Measurements from ENCODE around the gene AP4B1. TPM values are rescaled to one million over a fixed set of nuclear protein-coding genes. Genes with fewer than 3 reads are reported as not detected.
"Not testable (repeated sequence)": the region's sequence is repeated elsewhere in the genome, so short reads cannot be mapped to it uniquely, and the experiment has no call there.

The AP4B1 gene
- polyA plus RNA-seq, 1 donor = 51.2 TPM

DNA sequence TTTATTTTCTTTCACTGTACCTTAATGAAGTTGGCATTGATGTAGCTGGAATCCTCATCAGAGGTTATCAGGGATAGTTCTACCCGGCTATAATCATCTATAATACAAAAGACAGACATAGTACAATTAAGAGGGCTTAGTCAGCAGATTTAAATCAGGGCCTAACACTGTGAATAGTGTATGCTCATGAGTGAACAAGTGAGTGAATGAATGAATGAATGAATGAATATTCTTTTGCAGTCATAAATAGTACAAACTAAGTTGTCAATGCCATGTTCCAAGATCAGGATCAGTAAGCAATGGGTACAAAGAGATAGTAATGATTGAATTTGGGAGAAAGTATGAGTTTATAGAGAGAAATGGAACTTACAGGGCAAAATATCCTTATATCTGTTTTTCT lies 45.6 kb downstream of the AP4B1 start:
- no peak for DNase-seq

DNA sequence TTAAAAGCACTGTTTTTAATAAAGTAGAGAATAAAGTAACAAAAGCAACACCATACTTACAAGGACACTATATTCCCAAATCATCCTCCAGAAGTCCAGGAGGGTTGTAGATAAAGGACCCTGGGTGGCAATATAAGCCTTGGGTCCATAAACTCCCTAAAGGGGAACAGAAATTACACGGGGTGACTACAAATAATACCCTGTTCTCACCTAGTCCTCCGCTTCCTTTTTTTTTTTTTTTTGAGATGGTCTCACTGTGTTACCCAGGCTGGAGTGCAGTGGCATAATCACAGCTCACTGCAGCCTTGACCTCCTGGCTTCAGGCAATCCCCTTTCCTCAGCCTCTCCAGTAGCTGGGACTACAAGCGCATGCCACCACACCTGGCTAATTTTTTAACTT lies 46.2 kb downstream of the AP4B1 start:
- DNase-seq = no peak

DNA sequence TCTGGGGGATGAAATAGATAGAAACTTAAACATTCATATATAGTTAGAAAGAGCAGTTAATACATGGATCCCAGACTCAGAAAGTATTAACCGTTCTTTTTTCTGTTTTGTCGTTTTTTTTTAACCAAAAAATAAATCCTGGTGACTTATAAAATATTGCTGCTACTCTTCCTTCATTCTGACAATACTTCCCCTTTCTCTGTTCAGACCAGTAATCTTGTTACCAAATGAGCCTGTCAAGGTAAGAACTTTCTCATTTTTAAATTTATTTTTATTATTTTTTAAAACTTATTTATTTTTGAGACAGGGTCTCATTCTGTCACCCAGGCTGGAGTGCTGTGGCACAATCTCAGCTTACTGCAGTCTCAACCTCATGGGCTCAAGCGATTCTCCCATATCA lies 46.8 kb downstream of the AP4B1 start:
- no peak for DNase-seq

DNA sequence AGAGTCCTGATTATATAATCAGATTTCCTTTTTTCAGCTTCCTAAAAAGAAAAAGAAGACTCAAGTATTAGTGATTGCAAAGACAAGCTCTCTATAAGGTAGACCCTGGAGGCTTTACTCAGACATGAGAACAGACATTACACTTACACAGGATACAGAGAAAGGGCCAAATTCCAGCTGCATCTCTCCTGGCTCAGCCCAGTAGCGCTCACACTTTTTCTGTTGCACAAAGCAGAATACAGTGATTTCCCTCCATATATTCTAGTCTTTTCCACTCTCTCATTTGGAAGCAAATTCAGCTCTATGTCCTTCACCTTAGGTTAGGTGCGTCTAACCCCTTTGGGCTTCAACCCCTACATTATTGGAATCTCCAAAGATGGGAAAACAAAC lies 48.2 kb downstream of the AP4B1 start:
- no peak for DNase-seq

DNA sequence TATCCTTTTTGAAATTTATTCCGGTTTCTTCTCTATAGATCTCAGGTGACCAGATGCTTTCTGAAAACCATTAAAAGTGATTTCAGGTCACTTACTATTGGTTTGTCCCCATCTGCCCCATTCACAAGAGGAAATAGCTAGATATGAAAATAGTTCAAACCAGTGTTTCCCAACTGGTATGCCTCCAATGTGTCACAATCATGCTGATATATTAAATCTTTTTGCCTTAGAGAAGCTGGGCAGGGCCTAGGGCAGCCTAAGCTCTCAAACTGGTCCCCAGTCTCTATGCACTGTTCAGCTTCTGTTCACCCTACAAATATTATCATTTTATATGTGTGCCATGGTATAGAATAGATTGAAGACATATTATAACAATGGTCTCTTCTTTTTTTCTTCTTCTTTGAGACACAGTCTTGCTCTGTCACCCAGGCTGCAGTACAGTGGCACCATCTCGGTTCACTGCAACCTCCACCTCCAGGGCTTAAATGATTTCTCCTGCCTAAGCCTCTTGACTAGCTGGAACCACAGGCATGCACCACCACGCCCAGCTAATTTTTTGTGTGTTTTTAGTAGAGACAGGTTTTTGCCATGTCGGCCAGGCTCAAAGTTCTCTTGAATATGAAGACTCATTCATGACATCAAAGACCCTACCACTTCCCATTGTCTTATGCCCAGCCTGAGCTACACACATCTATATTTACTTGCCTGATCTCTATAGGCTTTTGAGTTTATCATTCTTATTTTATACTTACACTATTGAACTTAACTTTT lies 48.8 kb downstream of the AP4B1 start:
- DNase-seq = no peak

DNA sequence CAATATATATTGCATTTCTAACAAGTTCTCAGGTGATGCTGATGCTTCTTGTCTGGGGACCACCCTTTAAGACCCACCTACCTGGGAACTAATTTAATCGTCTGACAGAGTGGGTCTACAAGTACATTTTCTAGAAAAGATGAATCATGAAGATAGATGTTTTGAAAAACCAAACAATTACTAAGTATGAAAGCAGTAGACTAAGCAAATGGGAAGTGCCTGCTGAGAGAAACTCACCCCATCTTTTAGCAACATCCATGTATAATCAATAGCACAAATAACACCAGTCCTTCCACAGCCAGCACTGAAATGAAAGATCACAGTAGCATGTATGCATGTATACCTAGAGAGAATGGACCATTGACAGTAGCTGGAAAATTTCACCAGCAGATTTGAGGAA lies 50.4 kb downstream of the AP4B1 start:
- DNase-seq = no peak

DNA sequence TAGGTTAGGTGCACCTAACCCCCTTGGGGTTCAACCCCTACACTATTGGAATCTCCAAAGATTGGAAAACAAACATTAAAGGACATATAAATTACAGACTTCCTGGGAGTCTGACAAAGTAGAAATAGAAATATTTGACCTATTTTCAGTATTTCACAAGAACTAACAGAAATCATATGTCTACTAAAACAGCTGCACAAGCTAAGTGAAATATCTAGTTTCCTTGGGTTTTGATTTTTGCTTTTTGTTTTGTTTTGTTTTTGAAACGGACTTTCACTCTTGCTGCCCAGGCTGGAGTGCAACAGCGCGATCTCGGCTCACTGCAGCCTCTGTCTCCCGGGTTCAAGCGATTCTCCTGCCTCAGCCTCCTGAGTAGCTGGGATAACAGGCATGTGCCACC lies 51.9 kb downstream of the AP4B1 start:
- not testable (repeated sequence) for DNase-seq

DNA sequence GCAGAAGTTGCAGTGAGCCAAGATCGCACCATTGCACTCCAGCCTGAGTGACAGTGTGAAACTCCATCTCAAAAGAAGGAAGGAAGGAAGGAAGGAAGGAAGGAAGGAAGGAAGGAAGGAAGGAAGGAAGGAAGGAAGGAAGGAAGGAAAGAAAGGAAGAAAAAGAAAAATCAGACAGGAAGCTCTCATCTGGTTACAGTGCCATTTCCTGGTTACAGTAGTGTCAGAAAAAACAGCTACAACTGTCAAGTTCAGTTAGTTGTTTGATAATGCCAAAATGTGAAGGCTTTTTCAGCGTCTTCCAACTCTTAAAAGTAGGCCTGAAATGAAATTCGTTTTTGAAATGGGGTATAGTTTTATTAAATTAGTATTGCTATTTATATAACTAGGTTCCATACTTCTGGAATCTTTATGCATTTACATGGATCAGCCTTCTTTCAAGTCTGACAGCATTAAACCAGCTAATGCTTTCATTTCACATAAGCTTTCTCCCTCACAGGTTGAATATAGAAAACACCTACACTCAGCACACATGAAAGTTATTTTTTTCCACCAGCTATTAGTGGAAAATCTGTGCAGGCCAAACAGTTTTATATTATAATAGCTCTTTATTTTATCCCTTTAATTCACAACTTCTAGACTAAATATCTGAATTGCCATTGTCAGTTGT lies 54.3 kb downstream of the AP4B1 start:
- no peak for DNase-seq

DNA sequence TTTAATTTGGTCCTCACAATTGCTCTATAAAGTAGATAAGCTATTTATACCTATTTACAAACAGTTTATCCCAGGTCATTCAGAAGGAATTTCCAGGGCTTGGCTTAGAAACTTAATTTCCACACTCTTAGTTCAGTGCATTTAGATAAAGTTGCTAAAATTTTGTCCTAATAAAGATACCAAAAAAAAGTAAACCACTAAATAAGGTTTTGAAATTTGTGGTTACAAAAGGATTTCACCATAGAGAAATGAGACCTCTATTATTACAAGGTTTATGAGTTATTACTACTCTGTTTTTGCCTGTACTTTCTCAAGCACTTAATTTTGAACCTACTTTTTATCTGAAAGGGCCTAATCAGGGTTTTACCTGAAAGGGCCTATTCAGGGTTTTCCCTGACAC lies 55.5 kb downstream of the AP4B1 start:
- no peak for DNase-seq

DNA sequence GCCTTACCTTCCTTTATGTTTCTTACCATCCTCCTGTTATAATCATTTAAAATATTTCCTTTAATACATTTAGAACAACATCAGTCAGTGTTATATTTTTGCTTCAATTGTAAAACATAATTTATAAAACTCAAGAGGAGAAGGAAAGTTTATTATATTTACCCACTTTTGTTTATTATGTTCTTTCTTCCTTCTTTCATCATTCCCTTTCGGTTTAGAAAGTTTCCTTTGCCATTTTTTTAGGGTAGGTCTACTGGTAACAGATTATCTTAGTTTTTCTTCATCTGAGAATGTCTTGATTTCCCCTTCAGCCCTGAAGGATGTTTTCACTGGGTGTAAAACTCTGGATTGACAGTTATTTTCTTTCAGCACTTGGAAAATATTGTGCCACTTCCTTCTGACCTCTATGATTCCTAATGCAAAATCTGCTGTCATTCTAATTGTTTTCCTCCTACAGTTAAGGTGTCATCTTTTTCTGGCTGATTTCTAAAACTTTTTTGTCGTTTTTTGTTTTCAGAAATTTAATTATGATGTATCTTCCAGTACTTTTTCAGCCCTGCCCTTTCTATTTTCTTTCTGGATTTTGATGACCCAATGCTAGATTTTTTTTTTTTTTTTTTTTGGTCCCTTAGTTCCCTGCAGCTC lies 58.1 kb downstream of the AP4B1 start:
- no peak for DNase-seq

Other genes with a start within 250 kb of the AP4B1 start
- 28.1 TPM for gene PHTF1, start 145.3 kb downstream of the AP4B1 start, polyA plus RNA-seq (ENCODE audit: insufficient read length)
- 27.9 TPM for gene RSBN1, start 92.3 kb downstream of the AP4B1 start, polyA plus RNA-seq (ENCODE audit: insufficient read length)
- gene PTPN22, start 33.1 kb downstream of the AP4B1 start, polyA plus RNA-seq (ENCODE audit: insufficient read length) = 0.57 TPM
- gene BCL2L15, start 17.2 kb downstream of the AP4B1 start, polyA plus RNA-seq (ENCODE audit: insufficient read length) = 1.4 TPM
- 12.6 TPM for gene DCLRE1B, start 527 bp upstream of the AP4B1 start, polyA plus RNA-seq (ENCODE audit: insufficient read length)
- 45.5 TPM for gene HIPK1, start 24.5 kb upstream of the AP4B1 start, polyA plus RNA-seq (ENCODE audit: insufficient read length)
- gene OLFML3, start 74.7 kb upstream of the AP4B1 start, polyA plus RNA-seq (ENCODE audit: insufficient read length) = 131 TPM
- 2.3 TPM for gene SYT6, start 249.1 kb upstream of the AP4B1 start, polyA plus RNA-seq (ENCODE audit: insufficient read length)